Endodermal cell (in vitro differentiated cells): ENCODE measurements around the gene GPR18. TPM values are rescaled to one million over a fixed set of nuclear protein-coding genes. Genes with fewer than 3 reads are reported as not detected.

Source experiments
- DNase-seq: peaks from one replicate; pipeline ENCODE4 v3.0.0-alpha.2; 2017
- H3K27ac ChIP-seq: 2 replicates; pipeline ENCODE4 v1.5.1; 2013; ENCODE audit warnings: mild to moderate bottlenecking, low read depth, low read length, moderate library complexity
- H3K27me3 ChIP-seq: 2 replicates; pipeline ENCODE4 v1.6.1; 2013; ENCODE audit warnings: mild to moderate bottlenecking, low read length, moderate library complexity; ENCODE audit not compliant: insufficient read depth, control insufficient read depth, poor library complexity, severe bottlenecking
- H3K36me3 ChIP-seq: 2 replicates; pipeline ENCODE4 v1.7.0; 2013; ENCODE audit warnings: mild to moderate bottlenecking, low read length, moderate library complexity; ENCODE audit not compliant: control insufficient read depth, insufficient read depth
- H3K4me1 ChIP-seq: one replicate; pipeline ENCODE4 v1.7.0; 2013; ENCODE audit warnings: low read length; ENCODE audit not compliant: control insufficient read depth, insufficient read depth
- H3K4me3 ChIP-seq: 2 replicates; pipeline ENCODE4 v1.5.1; 2013; ENCODE audit warnings: mild to moderate bottlenecking, low read length, moderate library complexity
- H3K9ac ChIP-seq: 2 replicates; pipeline ENCODE4 v1.6.1; 2013; ENCODE audit warnings: mild to moderate bottlenecking, low read length, moderate library complexity; ENCODE audit not compliant: poor library complexity, severe bottlenecking; ENCODE audit errors: extremely low read depth
- H3K9me3 ChIP-seq: 2 replicates; pipeline ENCODE4 v1.6.1; 2013; ENCODE audit warnings: mild to moderate bottlenecking, low read length, moderate library complexity; ENCODE audit not compliant: control insufficient read depth
- H3K27ac Mint-ChIP-seq: 2 replicates; pipeline ENCODE4 v1.8.0; 2020; ENCODE audit warnings: mixed read lengths
- H3K27me3 Mint-ChIP-seq: 2 replicates; pipeline ENCODE4 v1.8.0; 2021; ENCODE audit warnings: mild to moderate bottlenecking, mixed read lengths; ENCODE audit not compliant: insufficient read depth
- H3K36me3 Mint-ChIP-seq: 2 replicates; pipeline ENCODE4 v1.8.0; 2020; ENCODE audit warnings: low read depth, mixed read lengths
- H3K4me1 Mint-ChIP-seq: 2 replicates; pipeline ENCODE4 v1.8.0; 2020; ENCODE audit warnings: mixed read lengths
- H3K4me3 Mint-ChIP-seq: 2 replicates; pipeline ENCODE4 v1.8.0; 2020; ENCODE audit warnings: mild to moderate bottlenecking, moderate library complexity, mixed read lengths
- H3K9me3 Mint-ChIP-seq: 2 replicates; pipeline ENCODE4 v1.8.0; 2020; ENCODE audit warnings: mild to moderate bottlenecking, mixed read lengths
- WGBS, 2 experiments: methylation state at CpG; one replicate each; pipeline versions ENCODE4 v1.1.5 to v1.1.7; 2013; ENCODE audit warnings: missing lambda C conversion rate in 2 of 2, mixed read lengths in 1 of 2; ENCODE audit not compliant: insufficient coverage in 1 of 2, insufficient read length in 1 of 2; 5-methylcytosine and 5-hydroxymethylcytosine counted together
- total RNA-seq, 2 donors: library from RNA; stranded (reverse); fragmentation: NEBNext Ultra II Directional in 1 of 2; extraction: Animal tissue kit (Norgen Biotek cat#: 25700) in 1 of 2; gene quantifications; 2 replicates in 1 of 2; 3 replicates in 1 of 2; pipeline ENCODE4 v1.2.1, GENCODE V29; 2021
- TF ChIP-seq, protein P1 (sequence below): fragments of 200-600 bp; sonication (generic); conservative IDR thresholded peaks from 2 replicates; pipeline ENCODE4 v1.5.0; 2021; ENCODE audit warnings: antibody characterized with exemption, mild to moderate bottlenecking

The GPR18 gene
- total RNA-seq, 2 donors from 2014 or later, result not detected

DNA sequence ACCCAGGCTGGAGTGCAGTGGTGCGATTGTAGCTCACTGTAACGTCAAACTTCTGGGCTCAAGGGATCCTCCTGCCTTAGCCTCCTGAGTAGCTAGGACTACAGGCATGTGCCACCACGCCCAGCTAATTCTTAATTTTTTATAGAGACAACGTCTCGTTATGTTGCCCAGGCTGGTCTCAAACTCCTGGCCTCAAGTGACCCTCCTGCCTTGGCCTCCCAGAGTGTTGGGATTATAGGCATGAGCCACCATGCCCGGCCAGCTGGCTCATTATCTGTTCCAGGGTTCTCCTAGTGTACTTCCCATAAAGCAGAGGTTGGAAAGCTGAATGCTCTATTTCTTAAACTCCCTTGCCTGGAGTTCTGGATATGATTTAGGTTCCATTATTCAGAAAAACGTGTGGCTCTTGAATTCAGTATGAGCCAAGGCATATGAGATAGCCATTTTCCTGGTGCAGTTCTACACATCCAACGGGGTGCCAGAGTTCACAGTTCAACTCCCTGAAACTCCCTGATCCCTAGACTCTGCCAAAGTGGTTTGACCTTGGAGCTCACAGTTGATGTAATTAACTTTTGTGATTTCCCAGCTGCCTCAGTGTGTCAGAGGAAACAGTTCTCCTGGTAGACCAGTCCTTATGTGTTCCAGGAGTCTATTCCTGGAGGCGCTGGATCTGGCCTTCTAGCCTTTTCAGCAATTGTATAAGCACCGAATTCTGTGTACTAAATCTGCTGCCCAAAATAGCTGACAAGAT, 27.4 kb upstream of the GPR18 start:
- H3K36me3 ChIP-seq, result peaks cover 22% of the 10 kb centered on the region
- TF ChIP-seq, protein P1, sequence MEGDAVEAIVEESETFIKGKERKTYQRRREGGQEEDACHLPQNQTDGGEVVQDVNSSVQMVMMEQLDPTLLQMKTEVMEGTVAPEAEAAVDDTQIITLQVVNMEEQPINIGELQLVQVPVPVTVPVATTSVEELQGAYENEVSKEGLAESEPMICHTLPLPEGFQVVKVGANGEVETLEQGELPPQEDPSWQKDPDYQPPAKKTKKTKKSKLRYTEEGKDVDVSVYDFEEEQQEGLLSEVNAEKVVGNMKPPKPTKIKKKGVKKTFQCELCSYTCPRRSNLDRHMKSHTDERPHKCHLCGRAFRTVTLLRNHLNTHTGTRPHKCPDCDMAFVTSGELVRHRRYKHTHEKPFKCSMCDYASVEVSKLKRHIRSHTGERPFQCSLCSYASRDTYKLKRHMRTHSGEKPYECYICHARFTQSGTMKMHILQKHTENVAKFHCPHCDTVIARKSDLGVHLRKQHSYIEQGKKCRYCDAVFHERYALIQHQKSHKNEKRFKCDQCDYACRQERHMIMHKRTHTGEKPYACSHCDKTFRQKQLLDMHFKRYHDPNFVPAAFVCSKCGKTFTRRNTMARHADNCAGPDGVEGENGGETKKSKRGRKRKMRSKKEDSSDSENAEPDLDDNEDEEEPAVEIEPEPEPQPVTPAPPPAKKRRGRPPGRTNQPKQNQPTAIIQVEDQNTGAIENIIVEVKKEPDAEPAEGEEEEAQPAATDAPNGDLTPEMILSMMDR, result no peak
- no peak for DNase-seq
- no peak overlapping the region for H3K27ac ChIP-seq
- H3K4me3 Mint-ChIP-seq, result no peak overlapping the region
- H3K9ac ChIP-seq, result no peak overlapping the region
- no peaks in the 10 kb centered on the region for H3K4me1 ChIP-seq
- H3K27me3 ChIP-seq, result no peaks in the 10 kb centered on the region
- H3K4me3 ChIP-seq, result no peak overlapping the region
- no peak overlapping the region for H3K27ac Mint-ChIP-seq
- H3K36me3 Mint-ChIP-seq, result peaks cover 18% of the 10 kb centered on the region
- 88 to 94% methylated on average over 9 to 10 of the region's 10 CpGs for WGBS, 2 experiments
- no peaks in the 10 kb centered on the region for H3K9me3 Mint-ChIP-seq
- no peaks in the 10 kb centered on the region for H3K27me3 Mint-ChIP-seq
- H3K4me1 Mint-ChIP-seq, result peaks cover 5% of the 10 kb centered on the region
- H3K9me3 ChIP-seq, result no peaks in the 10 kb centered on the region

DNA sequence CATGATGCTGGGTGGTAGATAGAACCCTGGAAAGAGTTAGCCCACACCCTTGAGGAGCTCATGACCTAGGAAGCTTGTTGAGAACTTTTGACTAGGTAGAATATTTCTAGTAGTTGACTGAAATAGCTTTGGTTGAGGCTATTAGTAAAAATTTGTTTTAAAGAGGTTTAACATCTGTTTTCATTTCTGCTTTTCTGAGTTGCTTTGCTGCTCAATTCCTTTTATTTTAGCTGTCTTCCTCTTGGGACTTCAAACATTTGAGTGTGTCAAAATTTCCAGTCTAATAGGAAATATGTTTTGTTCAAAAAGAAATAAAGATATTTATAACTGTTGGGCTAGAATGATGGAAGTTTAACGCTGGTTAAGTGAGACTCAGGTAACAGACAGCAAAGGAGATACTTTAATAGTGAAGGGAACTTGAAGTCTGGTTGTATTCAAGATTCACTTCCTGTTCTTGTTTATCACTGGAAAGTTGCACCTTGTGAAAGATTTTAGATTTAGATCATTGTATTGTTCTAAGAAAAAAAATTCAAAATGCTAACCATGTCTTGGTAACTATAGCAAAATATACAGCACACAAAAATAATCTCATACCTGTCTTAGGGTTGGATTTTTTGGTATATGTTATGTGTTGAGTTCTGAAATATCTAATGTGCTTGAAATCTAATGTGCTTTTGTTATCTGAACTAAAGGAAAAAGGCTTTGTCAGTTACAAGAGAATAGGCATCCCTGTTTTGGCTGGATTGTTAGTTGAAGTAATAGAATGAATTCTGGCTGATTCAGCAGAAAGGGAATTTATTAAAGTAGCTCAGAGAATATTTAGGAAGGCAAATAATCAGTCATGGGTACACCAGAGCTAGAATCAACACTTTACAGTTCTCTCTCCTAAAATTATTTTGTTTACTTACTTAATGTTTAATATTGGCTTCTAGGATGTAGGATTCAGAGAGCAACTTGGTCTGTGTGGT, 24.4 kb upstream of the GPR18 start:
- no peak overlapping the region for H3K9ac ChIP-seq
- no peak overlapping the region for H3K4me3 ChIP-seq
- no peaks in the 10 kb centered on the region for H3K9me3 ChIP-seq
- no peaks in the 10 kb centered on the region for H3K4me1 ChIP-seq
- Mint-ChIP-seq H3K4me3 (no peak overlapping the region), H3K27ac (no peak overlapping the region), H3K27me3 (no peaks in the 10 kb centered on the region), H3K4me1 (peaks cover 9% of the 10 kb centered on the region), H3K9me3 (no peaks in the 10 kb centered on the region), H3K36me3 (peaks cover 11% of the 10 kb centered on the region)
- no peak overlapping the region for H3K27ac ChIP-seq
- no peaks in the 10 kb centered on the region for H3K27me3 ChIP-seq
- 91 to 92% methylated on average over 1 of the region's 1 CpG for WGBS, 2 experiments
- TF ChIP-seq, protein P1, result no peak
- DNase-seq, result no peak
- H3K36me3 ChIP-seq, result peaks cover 35% of the 10 kb centered on the region

DNA sequence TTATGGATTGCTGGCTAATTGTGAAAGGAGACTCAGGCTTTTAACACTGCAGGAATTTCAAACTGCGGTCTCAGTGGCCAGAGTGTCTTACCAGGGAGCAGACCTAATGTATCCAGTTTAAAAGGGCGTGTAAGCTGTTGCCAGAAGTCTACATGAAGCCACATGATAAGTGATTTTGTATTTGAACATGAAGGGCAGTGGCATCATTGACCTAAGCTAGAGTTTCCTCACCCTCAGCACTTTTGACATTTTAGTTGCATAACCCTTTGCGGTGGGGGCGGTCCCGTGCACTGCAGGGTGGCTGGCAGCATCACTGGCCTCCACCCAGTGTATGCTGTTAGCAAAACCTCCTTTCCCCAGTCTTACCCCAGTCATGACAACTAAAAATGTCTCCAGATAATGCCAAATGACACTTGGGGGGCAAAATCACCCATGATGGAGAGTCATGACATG, 23.7 kb upstream of the GPR18 start:
- Mint-ChIP-seq H3K4me3 (no peak overlapping the region), H3K27ac (no peak overlapping the region), H3K9me3 (no peaks in the 10 kb centered on the region), H3K27me3 (no peaks in the 10 kb centered on the region), H3K36me3 (peaks cover 10% of the 10 kb centered on the region), H3K4me1 (peaks cover 10% of the 10 kb centered on the region)
- H3K27ac ChIP-seq, result no peak overlapping the region
- H3K27me3 ChIP-seq, result no peaks in the 10 kb centered on the region
- no peak for DNase-seq
- H3K9me3 ChIP-seq, result no peaks in the 10 kb centered on the region
- 93 to 100% methylated on average over 4 to 5 of the region's 5 CpGs for WGBS, 2 experiments
- H3K9ac ChIP-seq, result no peak overlapping the region
- no peak overlapping the region for H3K4me3 ChIP-seq
- H3K4me1 ChIP-seq, result no peaks in the 10 kb centered on the region
- TF ChIP-seq, protein P1, result no peak
- peaks cover 35% of the 10 kb centered on the region for H3K36me3 ChIP-seq
